IMR-90 (cell line): Measurements from ENCODE around the gene TACC3. TPM values are rescaled to one million over a fixed set of nuclear protein-coding genes. Genes with fewer than 3 reads are reported as not detected.

Source experiments
- ATAC-seq: fragments of 200-7000 bp; cut with Tn5 transposase; 2 replicates; pipeline ENCODE4 v1.9.1; 2020; ENCODE audit warnings: low read depth, mild to moderate bottlenecking, moderate library complexity
- BruUV-seq: library from RNA; stranded (reverse); fragments of 400-500 nt; replicated peaks from 2 replicates; lab custom pipeline; 2021; lab: Mats Ljungman, UMichigan
- CTCF ChIA-PET: fragments of 300-600 bp; formaldehyde crosslinking; extraction: SDS; loops from one replicate; lab custom pipeline; 2021; ENCODE audit warnings: antibody characterized with exemption; lab: Yijun Ruan, JAX
- POLR2A ChIA-PET: fragments of 300-600 bp; sonication (Branson Sonifier 250); formaldehyde crosslinking; loops from one replicate; lab custom pipeline; 2022; ENCODE audit warnings: antibody characterized with exemption; ENCODE audit not compliant: unreplicated experiment; lab: Charles Lee
- DNase-seq: peaks from one replicate; pipeline ENCODE4 v3.0.0; 2013
- H2AFZ ChIP-seq: replicated peaks from 2 replicates; pipeline ENCODE3; 2013; ENCODE audit warnings: low read length, mild to moderate bottlenecking; ENCODE audit not compliant: poor library complexity
- H2AK5ac ChIP-seq: 2 replicates; pipeline ENCODE4 v1.6.1; 2013; ENCODE audit warnings: low read depth, low read length, inconsistent platforms
- H2AK9ac ChIP-seq: replicated peaks from 2 replicates; pipeline ENCODE3; 2013; ENCODE audit warnings: mild to moderate bottlenecking, low read depth, low read length, moderate library complexity; ENCODE audit not compliant: poor library complexity
- H2BK120ac ChIP-seq: 2 replicates; pipeline ENCODE4 v1.6.1; 2013; ENCODE audit warnings: low read depth, low read length, inconsistent platforms
- H2BK15ac ChIP-seq: 3 replicates; pipeline ENCODE4 v1.6.1; 2013; ENCODE audit warnings: low read depth, low read length, inconsistent platforms
- H2BK20ac ChIP-seq: 2 replicates; pipeline ENCODE4 v1.6.1; 2013; ENCODE audit warnings: low read depth, mild to moderate bottlenecking, inconsistent platforms, low read length, moderate library complexity
- H2BK5ac ChIP-seq: 2 replicates; pipeline ENCODE4 v1.6.1; 2013; ENCODE audit warnings: mild to moderate bottlenecking, low read depth, low read length, inconsistent platforms; ENCODE audit not compliant: poor library complexity, severe bottlenecking
- H3K14ac ChIP-seq: replicated peaks from 2 replicates; pipeline ENCODE4 v1.6.1; 2013; ENCODE audit warnings: low read depth, low read length, inconsistent platforms
- H3K18ac ChIP-seq: 2 replicates; pipeline ENCODE4 v1.6.1; 2013; ENCODE audit warnings: low read depth, low read length, control low read depth
- H3K23ac ChIP-seq: 2 replicates; pipeline ENCODE4 v1.6.1; 2013; ENCODE audit warnings: low read depth, low read length, inconsistent platforms
- H3K27ac ChIP-seq: 2 replicates; pipeline ENCODE4 v1.5.1; 2013; ENCODE audit warnings: mild to moderate bottlenecking, control low read depth, low read length; ENCODE audit not compliant: insufficient read depth
- H3K27me3 ChIP-seq: 2 replicates; pipeline ENCODE4 v1.6.1; 2013; ENCODE audit warnings: low read length; ENCODE audit not compliant: control insufficient read depth, insufficient read depth
- H3K36me3 ChIP-seq: 2 replicates; pipeline ENCODE4 v1.6.1; 2013; ENCODE audit warnings: low read length, mixed read lengths; ENCODE audit not compliant: control insufficient read depth, insufficient read depth
- H3K4ac ChIP-seq: 2 replicates; pipeline ENCODE4 v1.6.1; 2013; ENCODE audit warnings: low read depth, low read length, inconsistent platforms
- H3K4me1 ChIP-seq: 2 replicates; pipeline ENCODE4 v1.6.1; 2013; ENCODE audit warnings: low read length, mixed read lengths; ENCODE audit not compliant: control insufficient read depth, insufficient read depth
- H3K4me2 ChIP-seq: 2 replicates; pipeline ENCODE4 v1.6.1; 2013; ENCODE audit warnings: low read depth, mild to moderate bottlenecking, control low read depth, low read length, moderate library complexity
- H3K4me3 ChIP-seq: 2 replicates; pipeline ENCODE4 v1.5.1; 2013; ENCODE audit warnings: low read depth, mild to moderate bottlenecking, control low read depth, low read length, moderate library complexity; ENCODE audit not compliant: insufficient read depth
- H3K56ac ChIP-seq: 2 replicates; pipeline ENCODE4 v1.6.1; 2013; ENCODE audit warnings: low read length, inconsistent platforms; ENCODE audit not compliant: insufficient read depth; ENCODE audit errors: extremely low read depth
- H3K79me1 ChIP-seq, 2 experiments: 2 replicates each; pipeline ENCODE4 v1.6.1; 2013; ENCODE audit warnings: low read length in 2 of 2, inconsistent platforms in 1 of 2, low read depth in 1 of 2
- H3K9ac ChIP-seq: 2 replicates; pipeline ENCODE4 v1.6.1; 2013; ENCODE audit warnings: low read depth, low read length, control low read depth
- H3K9me1 ChIP-seq: 2 replicates; pipeline ENCODE4 v1.6.1; 2013; ENCODE audit warnings: low read length, inconsistent platforms; ENCODE audit not compliant: insufficient read depth
- H3K9me3 ChIP-seq: 2 replicates; pipeline ENCODE4 v1.6.1; 2013; ENCODE audit warnings: low read length; ENCODE audit not compliant: control insufficient read depth, insufficient read depth
- H4K20me1 ChIP-seq: 2 replicates; pipeline ENCODE4 v1.6.1; 2013; ENCODE audit warnings: low read length, inconsistent platforms; ENCODE audit not compliant: insufficient read depth
- H4K5ac ChIP-seq: 2 replicates; pipeline ENCODE4 v1.6.1; 2013; ENCODE audit warnings: mild to moderate bottlenecking, low read depth, low read length, control low read depth
- H4K8ac ChIP-seq, 2 experiments: 2 replicates each; pipeline ENCODE4 v1.6.1; 2013; ENCODE audit warnings: low read depth in 2 of 2, low read length in 2 of 2, control low read depth in 1 of 2, inconsistent platforms in 1 of 2
- H4K91ac ChIP-seq: 2 replicates; pipeline ENCODE4 v1.6.1; 2013; ENCODE audit warnings: low read depth, low read length, inconsistent platforms; ENCODE audit not compliant: insufficient read depth
- BHLHE40 ChIP-seq: fragments of 150-350 bp; IDR thresholded peaks from 2 replicates; pipeline ENCODE4 v1.6.1; 2016; ENCODE audit warnings: mild to moderate bottlenecking, low read depth, low read length
- CEBPB ChIP-seq: IDR thresholded peaks from 2 replicates; pipeline ENCODE4 v1.6.1; 2012; ENCODE audit warnings: low read depth, low read length, improper control_type of control experiment
- CTCF ChIP-seq: conservative IDR thresholded peaks from 2 replicates; pipeline ENCODE4 v1.5.1; 2012; ENCODE audit warnings: mild to moderate bottlenecking, low read depth, low read length, improper control_type of control experiment
- MAZ ChIP-seq: IDR thresholded peaks from 2 replicates; pipeline ENCODE4 v1.6.1; 2012; ENCODE audit warnings: low read depth, mild to moderate bottlenecking, low read length, improper control_type of control experiment, moderate library complexity, borderline replicate concordance
- NFE2L2 ChIP-seq: fragments of 150-350 bp; IDR thresholded peaks from 2 replicates; pipeline ENCODE4 v1.6.1; 2016; ENCODE audit warnings: low read depth, mild to moderate bottlenecking, low read length
- POLR2A ChIP-seq: IDR thresholded peaks from 2 replicates; pipeline ENCODE4 v1.6.1; 2012; ENCODE audit warnings: mild to moderate bottlenecking, low read depth, low read length
- RAD21 ChIP-seq: IDR thresholded peaks from 2 replicates; pipeline ENCODE4 v1.6.1; 2012; ENCODE audit warnings: low read length, improper control_type of control experiment
- RCOR1 ChIP-seq: IDR thresholded peaks from 2 replicates; pipeline ENCODE4 v1.6.1; 2012; ENCODE audit warnings: mild to moderate bottlenecking, low read length, improper control_type of control experiment; ENCODE audit not compliant: insufficient replicate concordance
- USF2 ChIP-seq: fragments of 150-350 bp; IDR thresholded peaks from 2 replicates; pipeline ENCODE4 v1.6.1; 2017; ENCODE audit warnings: mild to moderate bottlenecking, antibody characterized with exemption, low read length, low read depth
- WGBS, 2 experiments: methylation state at CpG; one replicate each; pipeline versions ENCODE4 v1.1.5 to v1.1.7; 2013; ENCODE audit warnings: missing lambda C conversion rate in 2 of 2; ENCODE audit not compliant: insufficient read length in 1 of 2; ENCODE audit errors: extremely low coverage in 2 of 2; 5-methylcytosine and 5-hydroxymethylcytosine counted together
- dilution Hi-C: fragments of 300-500 bp; cut with HindIII; formaldehyde crosslinking; loops from one replicate; pipeline ENCODE4 v1.14.3; 2018; ENCODE audit warnings: low sequenced_read_pairs; ENCODE audit not compliant: unreplicated experiment
- in situ Hi-C: fragments of 300-500 bp; cut with MboI; formaldehyde crosslinking; loops from 3 replicates; pipeline ENCODE4 v1.14.3; 2019; ENCODE audit warnings: low sequenced_read_pairs, inconsistent platforms, mixed read lengths
- intact Hi-C: fragments of 100-400 bp; cut with micrococcal nuclease; formaldehyde crosslinking; loops from 2 replicates; pipeline ENCODE4 v1.10.0; 2022
- polyA plus RNA-seq, 3 experiments: library from polyadenylated mRNA; depleted of rRNA; stranded (reverse); fragments of >200 nt; gene quantifications; 2 replicates each; pipeline ENCODE4 v1.2.3, GENCODE V29; 2012; ENCODE audit warnings: low replicate concordance in 1 of 3
- total RNA-seq: library from RNA; depleted of rRNA; stranded (reverse); fragments of >200 nt; gene quantifications from 2 replicates; pipeline ENCODE4 v1.2.3, GENCODE V29; 2012

Gene TACC3
- total and polyA plus RNA-seq, 2 of the 4 experiments (the other 2 are of a cell fraction), result 15.1 to 49.7 TPM

GRCh38 chr4:1777822-1778641, 56.7 kb downstream of the TACC3 start:
- Histone ChIP-seq H3K79me1 (no peaks in the 10 kb centered on the region), H2BK5ac (no peak overlapping the region), H4K5ac (no peak overlapping the region), H3K9me3 (no peaks in the 10 kb centered on the region), H4K91ac (no peak overlapping the region), H3K56ac (no peak overlapping the region), H3K36me3 (no peaks in the 10 kb centered on the region), H3K18ac (no peak overlapping the region; the same call in 1 of the 2 replicates), H3K4me2 (no peak overlapping the region; the same call in 1 of the 2 replicates), H3K27me3 (peaks cover 2% of the 10 kb centered on the region; the same call in 1 of the 2 replicates), H2AK5ac (peak overlapping the region; percentile 67; the same call in 1 of the 2 replicates), H3K27ac (no peak overlapping the region), H4K8ac (no peak overlapping the region), H2AFZ (peak overlapping the region; percentile 58), H3K4me3 (no peak overlapping the region), H3K14ac (no peak overlapping the region), H3K23ac (no peak overlapping the region), H2BK20ac (no peak overlapping the region), H3K9ac (no peak overlapping the region), H3K4me1 (peaks cover 6% of the 10 kb centered on the region; the same call in 1 of the 2 replicates), H2BK120ac (no peak overlapping the region), H2BK15ac (no peak overlapping the region), H3K4ac (no peak overlapping the region), H3K9me1 (no peaks in the 10 kb centered on the region), H4K20me1 (no peaks in the 10 kb centered on the region), H2AK9ac (peak overlapping the region; percentile 88)
- no peak for TF ChIP-seq RCOR1
- TF ChIP-seq BHLHE40, result no peak
- no peak for TF ChIP-seq USF2
- no peak for TF ChIP-seq POLR2A
- no peak for TF ChIP-seq CEBPB
- TF ChIP-seq MAZ, result no peak
- TF ChIP-seq CTCF, result no peak; the same call in 1 of the 2 replicates
- TF ChIP-seq RAD21, result no peak
- TF ChIP-seq NFE2L2, result no peak
- ATAC-seq, result peak; percentile 68
- in situ Hi-C loops (no loop called here), dilution Hi-C loops (no loop called here), intact Hi-C loops (no loop called here)
- ChIA-PET POLR2A (no interaction called here), CTCF (interaction anchor here (0.9 kb wide), 1 partner anchor 10 kb away, joined by 3 read pairs; no protein-coding TSS in a partner anchor)
- BruUV-seq, result no TSS peak
- no peak for DNase-seq
- WGBS, 2 experiments, result 41% methylated on average over 14 of the region's 27 CpGs; no CpG with 5 or more reads in 1 of the 2 experiments
